Stimulated activated CD4-positive, alpha-beta T cell treated with anti-CD3 and anti-CD28 coated beads, Interleukin-1b, Interleukin-23, amount 100 ng/mL, for 48 hours (primary cell): ENCODE data around the gene RIMS1.

Experiments used
- DNase-seq: peaks from one replicate; pipeline ENCODE4 v3.0.0-alpha.2; 2020

The RIMS1 gene

GRCh38 chr6:71886184-71887005, at the start of gene RIMS1:
TSS of gene RIMS1 (plus strand) at chr6:71886550. CDS start at chr6:71887024, 474 bp downstream.
- no peak for DNase-seq

- no peak for DNase-seq
These were observed 35.1 kb upstream of the RIMS1 start for GRCh38 chr6:71851214-71851613.

- DNase-seq = no peak
These were observed 33.4 kb upstream of the RIMS1 start for GRCh38 chr6:71852948-71853347.

- DNase-seq = no peak
These were observed 30.9 kb upstream of the RIMS1 start for GRCh38 chr6:71855406-71855805.

- no peak for DNase-seq
These were observed 7.3 kb upstream of the RIMS1 start for GRCh38 chr6:71879016-71879415.

GRCh38 chr6:71887006-71887743, 825 bp downstream of the RIMS1 start:
- no peak for DNase-seq

GRCh38 chr6:71887744-71888230, 1.4 kb downstream of the RIMS1 start:
- no peak for DNase-seq

- DNase-seq = no peak
These were observed 2.5 kb downstream of the RIMS1 start for GRCh38 chr6:71888756-71889340.

- DNase-seq = no peak
These were observed 3.0 kb downstream of the RIMS1 start for GRCh38 chr6:71889366-71889765.

GRCh38 chr6:71892641-71893040, 6.3 kb downstream of the RIMS1 start:
- DNase-seq = no peak

- no peak for DNase-seq
These were observed 14.3 kb downstream of the RIMS1 start for GRCh38 chr6:71900642-71901041.

GRCh38 chr6:71902261-71902660, 15.9 kb downstream of the RIMS1 start:
- no peak for DNase-seq

GRCh38 chr6:71906813-71907212, 20.5 kb downstream of the RIMS1 start:
- no peak for DNase-seq

GRCh38 chr6:71908162-71908765, 21.9 kb downstream of the RIMS1 start:
- no peak for DNase-seq

- DNase-seq = no peak
These were observed 27.3 kb downstream of the RIMS1 start for GRCh38 chr6:71913444-71914234.

GRCh38 chr6:71929047-71929446, 42.7 kb downstream of the RIMS1 start:
- DNase-seq = no peak

GRCh38 chr6:71933881-71934280, 47.5 kb downstream of the RIMS1 start:
- DNase-seq = no peak

- DNase-seq = no peak
These were observed 79.1 kb downstream of the RIMS1 start for GRCh38 chr6:71965404-71965803.

- no peak for DNase-seq
These were observed 81.1 kb downstream of the RIMS1 start for GRCh38 chr6:71967436-71967835.

GRCh38 chr6:71977884-71978283, 91.5 kb downstream of the RIMS1 start:
- no peak for DNase-seq

GRCh38 chr6:71979911-71980310, 93.6 kb downstream of the RIMS1 start:
- DNase-seq = no peak

GRCh38 chr6:71982389-71982788, 96.0 kb downstream of the RIMS1 start:
- no peak for DNase-seq
